H1 (cell line): Measurements from ENCODE around the gene CFAP61. TPM values are rescaled to one million over a fixed set of nuclear protein-coding genes. Genes with fewer than 3 reads are reported as not detected.

ENCODE experiments used
- CTCF ChIA-PET: fragments of 300-600 bp; sonication (Branson Sonifier 250); formaldehyde crosslinking; loops from one replicate; lab custom pipeline; 2021; ENCODE audit not compliant: partially characterized antibody; lab: Charles Lee
- POLR2A ChIA-PET: fragments of 300-600 bp; sonication (Branson Sonifier 250); formaldehyde crosslinking; loops from one replicate; lab custom pipeline; 2021; ENCODE audit warnings: inconsistent platforms; ENCODE audit not compliant: partially characterized antibody; lab: Charles Lee
- DNase-seq, 2 experiments: peaks; one replicate each; pipeline versions ENCODE4 v3.0.0 to v3.0.0-alpha.2; 2010 to 2022; ENCODE audit warnings: low spot score in 2 of 2, low read depth in 1 of 2, mixed read lengths in 1 of 2
- FAIRE-seq: peaks from 2 replicates; lab custom pipeline; 2011; peaks lifted over from hg19 to GRCh38; lab: Jason Lieb, UNC
- H2AFZ ChIP-seq: 2 replicates; pipeline ENCODE4 v1.8.1; 2012; ENCODE audit warnings: low read length, inconsistent platforms
- H2AK5ac ChIP-seq: 2 replicates; pipeline ENCODE4 v1.6.1; 2013; ENCODE audit warnings: low read depth, low read length
- H2BK120ac ChIP-seq: replicated peaks from 2 replicates; pipeline ENCODE3; 2013; ENCODE audit warnings: low read depth, low read length, inconsistent platforms
- H2BK12ac ChIP-seq: 2 replicates; pipeline ENCODE4 v1.6.1; 2013; ENCODE audit warnings: low read depth, low read length
- H2BK15ac ChIP-seq: 2 replicates; pipeline ENCODE4 v1.6.1; 2013; ENCODE audit warnings: low read length
- H2BK20ac ChIP-seq: 2 replicates; pipeline ENCODE4 v1.6.1; 2013; ENCODE audit warnings: low read length
- H2BK5ac ChIP-seq: 2 replicates; pipeline ENCODE4 v1.6.1; 2013; ENCODE audit warnings: low read depth, low read length
- H3K14ac ChIP-seq: 2 replicates; pipeline ENCODE4 v1.6.1; 2013; ENCODE audit warnings: inconsistent platforms; ENCODE audit not compliant: insufficient read length
- H3K18ac ChIP-seq: 2 replicates; pipeline ENCODE4 v1.6.1; 2013; ENCODE audit warnings: low read length; ENCODE audit errors: extremely low read depth
- H3K23ac ChIP-seq: 2 replicates; pipeline ENCODE4 v1.6.1; 2013; ENCODE audit warnings: inconsistent platforms; ENCODE audit not compliant: insufficient read length
- H3K23me2 ChIP-seq: 2 replicates; pipeline ENCODE4 v1.6.1; 2013; ENCODE audit warnings: low read depth, low read length
- H3K27ac ChIP-seq: 2 replicates; pipeline ENCODE4 v1.6.1; 2011; ENCODE audit warnings: low read depth, low read length, inconsistent platforms
- H3K27me3 ChIP-seq, 4 experiments: replicated peaks in 1 of 4; 1 replicate in 1 of 4; 2 replicates in 3 of 4; pipeline versions ENCODE4 v1.6.1 to v1.8.1; 2011 to 2013; ENCODE audit warnings: low read length in 3 of 4, mild to moderate bottlenecking in 3 of 4, inconsistent platforms in 2 of 4, mixed read lengths in 2 of 4, moderate library complexity in 1 of 4; ENCODE audit not compliant: control insufficient read depth in 3 of 4, insufficient read depth in 3 of 4; ENCODE audit errors: extremely low read depth in 1 of 4
- H3K36me3 ChIP-seq, 4 experiments: 2 replicates each; pipeline versions ENCODE4 v1.6.1 to v1.8.1; 2011 to 2013; ENCODE audit warnings: mild to moderate bottlenecking in 4 of 4, low read length in 3 of 4, moderate library complexity in 2 of 4, control low read depth in 1 of 4, inconsistent platforms in 1 of 4; ENCODE audit not compliant: insufficient read depth in 4 of 4, control insufficient read depth in 2 of 4
- H3K4ac ChIP-seq: replicated peaks from 2 replicates; pipeline ENCODE3; 2013; ENCODE audit warnings: low read length, low read depth, mixed read lengths, inconsistent platforms; ENCODE audit not compliant: insufficient read length
- H3K4me1 ChIP-seq, 4 experiments: replicated peaks in 1 of 4; 1 replicate in 1 of 4; 2 replicates in 3 of 4; pipeline versions ENCODE4 v1.6.1 to v1.8.1; 2011 to 2013; ENCODE audit warnings: low read length in 3 of 4, inconsistent platforms in 2 of 4, mixed read lengths in 1 of 4; ENCODE audit not compliant: insufficient read depth in 4 of 4, control insufficient read depth in 3 of 4
- H3K4me2 ChIP-seq, 2 experiments: 2 replicates each; pipeline versions ENCODE4 v1.6.1 to v1.8.1; 2011 to 2013; ENCODE audit warnings: low read depth in 2 of 2, low read length in 2 of 2, control low read depth in 1 of 2, inconsistent platforms in 1 of 2, mild to moderate bottlenecking in 1 of 2; ENCODE audit not compliant: insufficient read depth in 1 of 2
- H3K4me3 ChIP-seq, 4 experiments: fragments of 200-600, 300-600 bp in 1 of 4; sonication (generic), shearing (Covaris generic), sonication (Bioruptor Twin) in 1 of 4; 2 replicates each; pipeline versions ENCODE4 v1.5.1 to v1.8.1; 2011 to 2016; ENCODE audit warnings: low read length in 4 of 4, low read depth in 3 of 4, control low read depth in 2 of 4, inconsistent platforms in 2 of 4, mild to moderate bottlenecking in 2 of 4, mixed read lengths in 1 of 4, moderate library complexity in 1 of 4; ENCODE audit not compliant: insufficient read depth in 2 of 4; ENCODE audit errors: extremely low read depth in 1 of 4
- H3K56ac ChIP-seq: replicated peaks from 2 replicates; pipeline ENCODE3; 2013; ENCODE audit warnings: low read depth, mild to moderate bottlenecking, mixed read lengths, low read length, inconsistent platforms; ENCODE audit not compliant: insufficient read length
- H3K79me1 ChIP-seq: 2 replicates; pipeline ENCODE4 v1.6.1; 2013; ENCODE audit warnings: low read depth, low read length, control low read depth
- H3K79me2 ChIP-seq, 2 experiments: 2 replicates each; pipeline versions ENCODE4 v1.6.1 to v1.8.1; 2012 to 2013; ENCODE audit warnings: low read length in 2 of 2, mild to moderate bottlenecking in 2 of 2, inconsistent platforms in 1 of 2; ENCODE audit not compliant: insufficient read depth in 2 of 2, control insufficient read depth in 1 of 2
- H3K9ac ChIP-seq, 4 experiments: replicated peaks in 1 of 4; 1 replicate in 1 of 4; 2 replicates in 3 of 4; pipeline versions ENCODE4 v1.6.1 to v1.8.1; 2011 to 2013; ENCODE audit warnings: low read depth in 3 of 4, low read length in 3 of 4, control low read depth in 2 of 4, mild to moderate bottlenecking in 2 of 4, moderate library complexity in 2 of 4, inconsistent platforms in 1 of 4; ENCODE audit errors: extremely low read depth in 1 of 4
- H3K9me3 ChIP-seq, 2 experiments: 2 replicates each; pipeline versions ENCODE4 v1.6.1 to v1.8.1; 2012 to 2013; ENCODE audit warnings: mild to moderate bottlenecking in 2 of 2, moderate library complexity in 2 of 2, control low read depth in 1 of 2, inconsistent platforms in 1 of 2, low read depth in 1 of 2, low read length in 1 of 2, mixed read lengths in 1 of 2; ENCODE audit not compliant: insufficient read depth in 2 of 2
- H4K20me1 ChIP-seq, 2 experiments: replicated peaks in 1 of 2; 2 replicates each; pipeline versions ENCODE3 to v1.8.1; 2011 to 2013; ENCODE audit warnings: inconsistent platforms in 2 of 2, low read length in 2 of 2, mild to moderate bottlenecking in 1 of 2; ENCODE audit not compliant: insufficient read depth in 2 of 2, control insufficient read depth in 1 of 2
- H4K5ac ChIP-seq: 2 replicates; pipeline ENCODE4 v1.6.1; 2013; ENCODE audit warnings: low read length, low read depth, mixed read lengths, inconsistent platforms; ENCODE audit not compliant: insufficient read length
- H4K8ac ChIP-seq: 2 replicates; pipeline ENCODE4 v1.8.0; 2013; ENCODE audit warnings: mild to moderate bottlenecking, moderate library complexity, low read length, inconsistent platforms; ENCODE audit not compliant: insufficient read depth; ENCODE audit errors: extremely low read depth
- H4K91ac ChIP-seq: replicated peaks from 2 replicates; pipeline ENCODE3; 2013; ENCODE audit warnings: low read length, mixed read lengths, inconsistent platforms; ENCODE audit not compliant: insufficient read length
- BCL11A ChIP-seq, 2 experiments: IDR thresholded peaks; one replicate each; pipeline ENCODE4 v1.6.1; 2011; ENCODE audit warnings: low read depth in 2 of 2, low read length in 2 of 2, mild to moderate bottlenecking in 2 of 2
- CEBPB ChIP-seq: IDR thresholded peaks from 2 replicates; pipeline ENCODE4 v1.6.1; 2012; ENCODE audit warnings: low read depth, low read length
- EP300 ChIP-seq, 2 experiments: IDR thresholded peaks; 1 replicate in 1 of 2; 2 replicates in 1 of 2; pipeline ENCODE4 v1.6.1; 2011 to 2012; ENCODE audit warnings: low read depth in 2 of 2, low read length in 2 of 2, mild to moderate bottlenecking in 2 of 2, borderline replicate concordance in 1 of 2, inconsistent platforms in 1 of 2, moderate library complexity in 1 of 2
- EZH2 ChIP-seq: fragments of 200-600 bp; sonication (generic); IDR thresholded peaks from 2 replicates; pipeline ENCODE4 v1.7.1; 2012; ENCODE audit warnings: low read depth, mild to moderate bottlenecking, moderate library complexity, low read length, inconsistent platforms; ENCODE audit not compliant: severe bottlenecking
- HDAC6 ChIP-seq: IDR thresholded peaks from one replicate; pipeline ENCODE4 v1.7.1; 2012; ENCODE audit warnings: low read depth, mild to moderate bottlenecking, inconsistent platforms, low read length, moderate library complexity
- JUND ChIP-seq: IDR thresholded peaks from 2 replicates; pipeline ENCODE4 v1.6.1; 2011; ENCODE audit warnings: mild to moderate bottlenecking, improper control_type of control experiment, low read length
- KDM1A ChIP-seq: fragments of 200-600, 300-600 bp; sonication (generic); IDR thresholded peaks from 2 replicates; pipeline ENCODE4 v1.7.1; 2016; ENCODE audit warnings: mild to moderate bottlenecking, low read length, borderline replicate concordance
- KDM5A ChIP-seq: fragments of 200-600 bp; IDR thresholded peaks from 2 replicates; pipeline ENCODE4 v1.7.1; 2012; ENCODE audit warnings: mild to moderate bottlenecking, low read length, inconsistent platforms, mixed read lengths
- PHF8 ChIP-seq: fragments of 200-600 bp; sonication (generic); conservative IDR thresholded peaks from 2 replicates; pipeline ENCODE4 v1.7.1; 2012; ENCODE audit warnings: low read depth, mild to moderate bottlenecking, inconsistent platforms, low read length, moderate library complexity
- SRF ChIP-seq: IDR thresholded peaks from 2 replicates; pipeline ENCODE4 v1.6.1; 2011; ENCODE audit warnings: mild to moderate bottlenecking, low read depth, low read length, moderate library complexity
- TBP ChIP-seq: IDR thresholded peaks from 2 replicates; pipeline ENCODE4 v1.6.1; 2011; ENCODE audit warnings: low read depth, low read length, improper control_type of control experiment
- WGBS, 2 experiments: shearing (Covaris generic) in 1 of 2; methylation state at CpG; one replicate each; pipeline versions ENCODE4 v1.1.6 to v1.1.7; 2013 to 2015; ENCODE audit warnings: low lambda C conversion rate in 2 of 2, mixed read lengths in 2 of 2, inconsistent platforms in 1 of 2, low coverage in 1 of 2, missing lambda C conversion rate in 1 of 2; ENCODE audit not compliant: insufficient replicate concordance in 2 of 2, insufficient coverage in 1 of 2, insufficient read length in 1 of 2; ENCODE audit errors: extremely low coverage in 1 of 2, missing lambda C conversion rate in 1 of 2; 5-methylcytosine and 5-hydroxymethylcytosine counted together
- polyA plus RNA-seq, 7 experiments: library from polyadenylated mRNA; depleted of rRNA in 3 of 7; stranded (reverse) in 5 of 7; unstranded in 2 of 7; fragments of >200 nt in 5 of 7; fragments of 200-250 nt in 2 of 7; gene quantifications; 1 replicate in 5 of 7; 2 replicates in 1 of 7; 4 replicates in 1 of 7; pipeline versions ENCODE4 v1.2.1 to v1.2.3, GENCODE V29; 2011 to 2013; ENCODE audit warnings: missing spikeins in 2 of 7, mixed read lengths in 2 of 7
- total RNA-seq: library from RNA; stranded (reverse); fragmentation: NEBNext Ultra II Directional; extraction: Animal tissue kit (Norgen Biotek cat#: 25700); gene quantifications from 2 replicates; pipeline ENCODE4 v1.2.1, GENCODE V29; 2021

Gene CFAP61
- total and polyA plus RNA-seq, 2 of the 8 experiments (the other 6 are each of a cell fraction or from before 2014, with no cell fraction given): 0.29 to 0.61 TPM

GRCh38 chr20:20196610-20197009, 144.3 kb downstream of the CFAP61 start:
- Histone ChIP-seq H3K79me1 (no peaks in the 10 kb centered on the region), H3K4me1 (peaks cover 3 to 10% (median 3%) of the 10 kb centered on the region in 4 experiments; a peak in 6 of 7 replicates), H2BK5ac (no peak overlapping the region), H2BK120ac (no peak overlapping the region), H3K4ac (no peak overlapping the region), H4K20me1 (no peaks in the 10 kb centered on the region), H3K27ac (no peak overlapping the region), H3K4me2 (no peak overlapping the region), H3K27me3 (no peaks in the 10 kb centered on the region), H4K8ac (no peak overlapping the region), H3K9ac (no peak overlapping the region), H3K79me2 (no peaks in the 10 kb centered on the region), H4K5ac (no peak overlapping the region), H3K9me3 (no peaks in the 10 kb centered on the region), H2AK5ac (no peak overlapping the region), H3K18ac (no peak overlapping the region), H2BK12ac (no peak overlapping the region), H3K4me3 (no peak overlapping the region), H2BK15ac (no peak overlapping the region), H3K56ac (no peak overlapping the region), H4K91ac (no peak overlapping the region), H2AFZ (no peak overlapping the region), H3K23me2 (no peaks in the 10 kb centered on the region), H3K36me3 (no peaks in the 10 kb centered on the region), H3K23ac (no peak overlapping the region), H3K14ac (no peak overlapping the region), H2BK20ac (no peak overlapping the region)
- 91% methylated on average over 10 of the region's 10 CpGs; no CpG with 5 or more reads in 1 of the 2 experiments for WGBS, 2 experiments
- ChIA-PET POLR2A (no interaction called here), CTCF (no interaction called here)
- DNase-seq (no peak), FAIRE-seq (no peak)
- TF ChIP-seq JUND: no peak
- no peak for TF ChIP-seq EZH2
- no peak for TF ChIP-seq KDM1A
- no peak for TF ChIP-seq BCL11A (IDR thresholded peaks at IDR 0.05; ENCODE audit: low read depth in 2 of 2, low read length in 2 of 2)
- TF ChIP-seq EP300 (IDR thresholded peaks at IDR 0.05; ENCODE audit: borderline replicate concordance in 1 of 2, low read depth in 2 of 2, low read length in 2 of 2): no peak
- TF ChIP-seq HDAC6: no peak
- no peak for TF ChIP-seq PHF8
- no peak for TF ChIP-seq SRF
- TF ChIP-seq KDM5A: no peak
- TF ChIP-seq TBP: no peak
- no peak for TF ChIP-seq CEBPB
